Activated CD4-positive, alpha-beta T cell treated with anti-CD3 and anti-CD28 coated beads for 24 hours (primary cell): Measurements from ENCODE around the gene CACNA1H.

ENCODE experiments used
- DNase-seq, 2 donors: peaks; one replicate each; pipeline ENCODE4 v3.0.0-alpha.2; 2020; ENCODE audit warnings: low read depth in 2 of 2

CACNA1H gene

GRCh38 chr16:1142911-1143310 lies 10.0 kb upstream of the CACNA1H start:
- no peak for DNase-seq

- DNase-seq, result no peak
These were observed 9.0 kb upstream of the CACNA1H start for GRCh38 chr16:1143761-1144450.

- DNase-seq, result no peak
These were observed 8.2 kb upstream of the CACNA1H start for GRCh38 chr16:1144476-1145382.

- DNase-seq, result no peak
These were observed 7.4 kb upstream of the CACNA1H start for GRCh38 chr16:1145383-1146100.

GRCh38 chr16:1146409-1146808 lies 6.5 kb upstream of the CACNA1H start:
- no peak for DNase-seq

- DNase-seq, result no peak
These were observed 5.9 kb upstream of the CACNA1H start for GRCh38 chr16:1147027-1147426.

GRCh38 chr16:1149101-1149636 lies 3.7 kb upstream of the CACNA1H start:
- no peak for DNase-seq

- DNase-seq, result no peak
These were observed 2.4 kb upstream of the CACNA1H start for GRCh38 chr16:1150511-1150982.

- no peak for DNase-seq
These were observed 1.3 kb upstream of the CACNA1H start for GRCh38 chr16:1151424-1152122.

- DNase-seq, result peak in 1 of 2 donors; percentile 14
These were observed 725 bp upstream of the CACNA1H start for GRCh38 chr16:1152123-1152638.

GRCh38 chr16:1153480-1154160 lies 714 bp downstream of the CACNA1H start:
- DNase-seq, result no peak

- no peak for DNase-seq
These were observed 1.5 kb downstream of the CACNA1H start for GRCh38 chr16:1154291-1154886.

GRCh38 chr16:1154887-1155331 lies 2.0 kb downstream of the CACNA1H start:
- no peak for DNase-seq

GRCh38 chr16:1155353-1156054 lies 2.6 kb downstream of the CACNA1H start:
- DNase-seq, result no peak

- no peak for DNase-seq
These were observed 3.4 kb downstream of the CACNA1H start for GRCh38 chr16:1156055-1156982.

- DNase-seq, result no peak
These were observed 4.2 kb downstream of the CACNA1H start for GRCh38 chr16:1156983-1157638.

- no peak for DNase-seq
These were observed 4.9 kb downstream of the CACNA1H start for GRCh38 chr16:1157639-1158455.
